T-cell (primary cell): ENCODE data around the gene ZNF423. TPM values are rescaled to one million over a fixed set of nuclear protein-coding genes. Genes with fewer than 3 reads are reported as not detected.

Experiments
- ATAC-seq, 4 experiments: fragments of 200-7000 bp in 3 of 4; fragments of 150-1000 bp in 1 of 4; cut with Tn5 transposase; replicated peaks in 1 of 4; 1 replicate in 3 of 4; 2 replicates in 1 of 4; pipeline ENCODE4 v1.10.0; 2021; ENCODE audit warnings: moderate library complexity in 3 of 4, mild to moderate bottlenecking in 2 of 4, moderate number of reproducible peaks in 1 of 4
- CTCF ChIA-PET, 2 donors: fragments of 300-600 bp; sonication (Branson Sonifier 250); formaldehyde crosslinking; loops; one replicate each; lab custom pipeline; 2022; ENCODE audit warnings: antibody characterized with exemption in 2 of 2; lab: Charles Lee
- POLR2A ChIA-PET, 2 donors: fragments of 300-600 bp; sonication (Branson Sonifier 250); formaldehyde crosslinking; loops; one replicate each; lab custom pipeline; 2022; ENCODE audit warnings: antibody characterized with exemption in 2 of 2; lab: Charles Lee
- DNase-seq, 35 experiments: peaks; one replicate each; pipeline versions ENCODE4 v3.0.0 to v3.0.0-alpha.2; 2013 to 2023
- H3K27ac ChIP-seq: one replicate; pipeline ENCODE4 v1.5.1; 2013; ENCODE audit warnings: low read length
- H3K27me3 ChIP-seq, 2 experiments: replicated peaks in 1 of 2; 1 replicate in 1 of 2; 2 replicates in 1 of 2; pipeline versions ENCODE4 v1.6.1 to v1.7.0; 2013; ENCODE audit warnings: low read length in 1 of 2, mixed read lengths in 1 of 2; ENCODE audit not compliant: control insufficient read depth in 2 of 2, insufficient read depth in 2 of 2; ENCODE audit errors: extremely low read depth in 1 of 2
- H3K36me3 ChIP-seq, 2 donors: 1 replicate in 1 of 2; 2 replicates in 1 of 2; pipeline versions ENCODE4 v1.6.1 to v1.7.0; 2013; ENCODE audit warnings: low read length in 1 of 2; ENCODE audit not compliant: control insufficient read depth in 2 of 2, insufficient read depth in 1 of 2; ENCODE audit errors: extremely low read depth in 1 of 2
- H3K4me1 ChIP-seq, 2 experiments: 1 replicate in 1 of 2; 2 replicates in 1 of 2; pipeline versions ENCODE4 v1.6.1 to v1.7.0; 2013; ENCODE audit warnings: low read length in 2 of 2, mixed read lengths in 1 of 2; ENCODE audit not compliant: insufficient read depth in 2 of 2, control insufficient read depth in 1 of 2; ENCODE audit errors: extremely low read depth in 1 of 2
- H3K4me3 ChIP-seq, 2 donors: 1 replicate in 1 of 2; 2 replicates in 1 of 2; pipeline versions ENCODE4 v1.5.1 to v1.7.0; 2013; ENCODE audit warnings: mild to moderate bottlenecking in 2 of 2, low read length in 1 of 2, moderate library complexity in 1 of 2; ENCODE audit not compliant: control insufficient read depth in 1 of 2; ENCODE audit errors: extremely low read depth in 1 of 2
- H3K9me3 ChIP-seq: 2 replicates; pipeline ENCODE4 v1.7.0; 2013
- H3K27ac Mint-ChIP-seq, 2 donors: one replicate each; pipeline ENCODE4 v1.8.0; 2020 to 2021; ENCODE audit warnings: mild to moderate bottlenecking in 2 of 2, mixed read lengths in 2 of 2
- H3K27me3 Mint-ChIP-seq, 2 donors: one replicate each; pipeline ENCODE4 v1.8.0; 2021 to 2022; ENCODE audit warnings: mixed read lengths in 2 of 2
- H3K36me3 Mint-ChIP-seq: one replicate; pipeline ENCODE4 v1.8.0; 2021; ENCODE audit warnings: mixed read lengths
- H3K4me1 Mint-ChIP-seq, 3 donors: one replicate each; pipeline ENCODE4 v1.8.0; 2020 to 2022; ENCODE audit warnings: mixed read lengths in 3 of 3, mild to moderate bottlenecking in 1 of 3
- H3K4me3 Mint-ChIP-seq, 3 donors: one replicate each; pipeline ENCODE4 v1.8.0; 2020 to 2022; ENCODE audit warnings: mild to moderate bottlenecking in 3 of 3, mixed read lengths in 3 of 3, moderate library complexity in 3 of 3
- H3K9me3 Mint-ChIP-seq, 3 donors: one replicate each; pipeline ENCODE4 v1.8.0; 2020 to 2022; ENCODE audit warnings: mixed read lengths in 3 of 3
- WGBS: methylation state at CpG from one replicate; pipeline ENCODE4 v1.1.5; 2013; ENCODE audit warnings: missing lambda C conversion rate; ENCODE audit not compliant: insufficient coverage; 5-methylcytosine and 5-hydroxymethylcytosine counted together
- total RNA-seq, 35 experiments: library from RNA in 6 of 35; stranded (reverse) in 6 of 35; fragments of 120-200 nt in 1 of 35; gene quantifications; one replicate each; pipeline versions ENCODE4 v1.2.1 to v1.2.4 and lab custom pipeline; 2013 to 2026

The ZNF423 gene
- total RNA-seq, 5 donors from 2014 or later (not counting 1 experiment from before 2014, with no cell fraction given), result 0.07 to 0.12 TPM; not detected in 3

DNA sequence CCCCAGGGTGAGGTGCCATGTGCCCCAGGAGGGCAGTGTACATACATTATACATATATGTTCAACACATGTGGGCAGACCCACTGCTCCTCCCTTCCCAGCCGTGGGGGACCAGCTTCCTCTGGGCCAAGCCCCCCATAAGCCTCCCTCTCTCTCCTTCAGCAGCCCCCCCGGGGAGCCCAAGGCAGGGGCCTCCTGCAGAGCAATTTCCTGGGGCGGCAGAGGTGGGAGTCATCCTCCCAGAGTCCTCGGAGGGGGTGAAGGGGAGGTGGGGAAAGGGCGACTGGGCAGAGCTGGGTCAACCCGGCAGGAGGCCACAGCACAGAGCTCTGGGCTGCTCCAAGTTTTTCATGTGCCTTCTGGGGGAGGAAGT lies 235.1 kb downstream of the ZNF423 start:
- DNase-seq, result no peak

DNA sequence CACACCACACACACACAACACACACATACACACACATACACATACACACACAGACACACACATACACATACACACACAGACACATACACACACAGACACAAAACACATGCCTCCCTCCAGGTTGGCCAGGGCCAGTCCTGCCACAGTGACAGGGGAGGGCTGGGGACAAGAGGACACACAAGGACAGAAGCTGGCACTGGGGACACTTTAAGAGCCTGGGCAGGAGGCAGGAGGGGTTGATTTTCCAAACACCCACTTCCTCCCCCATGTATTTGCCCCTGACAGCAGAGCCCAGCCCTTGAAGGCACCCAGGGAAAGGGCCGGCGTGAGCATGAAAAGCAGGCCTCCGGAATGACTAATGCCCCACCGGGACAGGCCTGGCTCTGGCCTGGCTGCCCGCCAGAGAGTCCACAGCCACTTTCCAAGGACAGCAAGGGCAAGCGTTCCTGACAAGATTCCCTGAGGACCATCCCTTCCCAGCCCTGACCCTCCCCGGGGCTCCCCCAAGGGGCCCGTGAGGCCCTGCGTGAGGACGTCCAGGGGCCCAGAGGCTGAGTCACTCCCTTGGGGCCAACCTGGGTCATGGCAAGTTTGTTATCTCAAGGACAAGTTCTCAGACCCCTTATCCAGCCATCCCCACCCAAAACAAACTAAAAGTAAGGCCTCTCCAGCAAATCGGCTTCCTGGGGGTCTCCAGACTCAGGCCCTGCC lies 235.6 kb downstream of the ZNF423 start:
- Mint-ChIP-seq H3K27ac (no peak overlapping the region), H3K9me3 (no peaks in the 10 kb centered on the region), H3K27me3 (no peaks in the 10 kb centered on the region), H3K4me3 (no peak overlapping the region), H3K4me1 (no peaks in the 10 kb centered on the region), H3K36me3 (no peaks in the 10 kb centered on the region)
- Histone ChIP-seq H3K4me3 (no peak overlapping the region), H3K36me3 (no peaks in the 10 kb centered on the region), H3K9me3 (no peaks in the 10 kb centered on the region), H3K27ac (no peak overlapping the region), H3K27me3 (peaks cover 0 to 8% of the 10 kb centered on the region in 2 experiments), H3K4me1 (no peaks in the 10 kb centered on the region)
- POLR2A ChIA-PET, result no interaction called here
- CTCF ChIA-PET, result no interaction called here
- ATAC-seq (no peak), DNase-seq (no peak)
- 84% methylated on average over 11 of the region's 11 CpGs for WGBS

More for the DNA sequence above, 235.1 kb downstream of the ZNF423 start:
- no peaks in the 10 kb centered on the region for H3K9me3 ChIP-seq
- H3K4me1 ChIP-seq, result no peaks in the 10 kb centered on the region
- no peaks in the 10 kb centered on the region for H3K36me3 ChIP-seq
- no peak overlapping the region for H3K4me3 ChIP-seq
- Mint-ChIP-seq H3K4me1 (no peaks in the 10 kb centered on the region), H3K9me3 (no peaks in the 10 kb centered on the region), H3K27ac (no peak overlapping the region), H3K36me3 (no peaks in the 10 kb centered on the region), H3K4me3 (no peak overlapping the region), H3K27me3 (no peaks in the 10 kb centered on the region)
- 81% methylated on average over 4 of the region's 6 CpGs for WGBS
- no peak for ATAC-seq
- H3K27ac ChIP-seq, result no peak overlapping the region
- ChIA-PET CTCF (no interaction called here), POLR2A (no interaction called here)
- H3K27me3 ChIP-seq, result peaks cover 0 to 5% of the 10 kb centered on the region in 2 experiments

DNA sequence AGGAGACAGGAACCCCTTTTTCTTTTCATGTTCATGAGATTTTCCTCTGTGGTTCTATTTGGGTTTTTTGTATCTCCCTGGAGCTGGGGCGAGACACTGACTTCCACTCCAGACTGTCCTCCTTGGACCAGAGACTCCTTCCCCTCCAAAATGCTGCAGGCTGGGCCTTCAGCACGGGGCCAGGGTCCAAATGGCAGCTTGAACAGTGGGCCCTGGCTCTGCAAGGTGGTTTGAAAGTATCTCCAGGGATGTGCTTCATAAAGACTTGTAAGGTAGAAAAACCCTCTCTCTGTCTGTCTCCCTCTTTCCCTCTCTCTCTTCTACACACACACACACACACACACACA lies 236.1 kb downstream of the ZNF423 start:
- Mint-ChIP-seq H3K36me3 (no peaks in the 10 kb centered on the region), H3K4me3 (no peak overlapping the region), H3K27ac (no peak overlapping the region), H3K27me3 (peaks cover 0 to 2% of the 10 kb centered on the region in 2 donors), H3K4me1 (no peaks in the 10 kb centered on the region), H3K9me3 (no peaks in the 10 kb centered on the region)
- ChIA-PET CTCF (no interaction called here), POLR2A (no interaction called here)
- H3K4me3 ChIP-seq, result no peak overlapping the region
- H3K27ac ChIP-seq, result no peak overlapping the region
- DNase-seq (no peak), ATAC-seq (no peak)
- H3K27me3 ChIP-seq, result peaks cover 0 to 9% of the 10 kb centered on the region in 2 experiments
- no peaks in the 10 kb centered on the region for H3K36me3 ChIP-seq
- H3K4me1 ChIP-seq, result no peaks in the 10 kb centered on the region
- no peaks in the 10 kb centered on the region for H3K9me3 ChIP-seq
- no CpG with 5 or more reads among the region's 2 CpGs for WGBS

DNA sequence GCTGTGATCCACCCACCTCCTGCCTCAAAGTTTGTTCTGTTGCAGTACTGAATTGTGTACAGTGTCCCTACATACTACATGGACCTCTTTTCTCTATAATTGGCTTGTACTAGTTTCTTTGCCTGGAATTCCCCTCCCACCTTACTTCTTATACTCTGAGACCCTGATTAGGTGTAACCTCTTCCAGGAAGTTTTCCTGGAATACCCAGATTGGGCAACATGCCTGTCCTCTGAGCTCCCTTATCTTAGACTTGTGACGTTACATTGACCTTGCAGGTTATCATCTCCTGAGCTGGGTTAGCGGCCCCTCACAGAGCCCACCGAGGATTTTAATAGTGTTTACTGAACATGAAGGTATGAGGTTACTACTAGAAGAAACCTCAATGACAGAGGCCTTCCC lies 237.0 kb downstream of the ZNF423 start:
- H3K27ac ChIP-seq, result no peak overlapping the region
- H3K4me3 ChIP-seq, result no peak overlapping the region
- Mint-ChIP-seq H3K36me3 (no peaks in the 10 kb centered on the region), H3K9me3 (no peaks in the 10 kb centered on the region), H3K27ac (no peak overlapping the region), H3K27me3 (peaks cover 0 to 2% of the 10 kb centered on the region in 2 donors), H3K4me3 (no peak overlapping the region), H3K4me1 (no peaks in the 10 kb centered on the region)
- H3K4me1 ChIP-seq, result no peaks in the 10 kb centered on the region
- no peaks in the 10 kb centered on the region for H3K36me3 ChIP-seq
- ChIA-PET CTCF (no interaction called here), POLR2A (no interaction called here)
- H3K27me3 ChIP-seq, result peaks cover 0 to 9% of the 10 kb centered on the region in 2 experiments
- WGBS, result no CpG with 5 or more reads among the region's 3 CpGs
- DNase-seq, result no peak
- ATAC-seq, result no peak
- no peaks in the 10 kb centered on the region for H3K9me3 ChIP-seq

DNA sequence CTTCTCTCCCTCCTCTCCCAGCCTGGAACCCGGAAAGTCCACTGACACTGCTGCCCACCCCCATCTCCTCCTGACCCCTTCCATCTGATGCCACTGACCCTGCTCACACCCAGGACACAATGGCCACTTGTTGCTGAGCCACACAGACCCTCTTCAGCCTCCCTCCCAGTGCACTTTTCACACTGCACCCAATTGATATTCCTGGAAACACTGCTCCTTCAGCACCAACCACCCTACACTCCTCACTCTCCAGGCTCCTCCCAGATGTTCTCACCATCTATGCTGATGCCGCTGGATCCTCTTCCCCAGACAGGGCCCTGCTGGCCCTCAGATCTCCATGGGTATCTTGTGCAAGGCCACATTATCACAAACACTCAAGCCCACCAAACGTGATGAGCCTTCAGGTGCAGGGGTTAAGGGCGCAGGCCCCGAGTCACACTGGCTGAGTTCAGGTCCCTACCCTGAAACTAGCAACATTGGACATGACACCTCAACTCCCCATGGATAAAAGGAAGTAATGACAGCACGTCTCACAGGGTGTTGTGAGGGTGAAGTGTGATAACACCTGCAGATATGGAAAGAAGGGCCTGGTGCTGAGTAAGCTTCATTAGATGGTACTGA lies 238.1 kb downstream of the ZNF423 start:
- ChIA-PET CTCF (no interaction called here), POLR2A (no interaction called here)
- Mint-ChIP-seq H3K9me3 (no peaks in the 10 kb centered on the region), H3K36me3 (no peaks in the 10 kb centered on the region), H3K4me3 (no peak overlapping the region), H3K27me3 (peaks cover 0 to 2% of the 10 kb centered on the region in 2 donors), H3K27ac (no peak overlapping the region), H3K4me1 (no peaks in the 10 kb centered on the region)
- H3K27me3 ChIP-seq, result peaks cover 0 to 9% of the 10 kb centered on the region in 2 experiments
- no peaks in the 10 kb centered on the region for H3K4me1 ChIP-seq
- no peak overlapping the region for H3K4me3 ChIP-seq
- DNase-seq, result no peak
- no peak overlapping the region for H3K27ac ChIP-seq
- ATAC-seq, result no peak
- 87% methylated on average over 3 of the region's 6 CpGs for WGBS
- H3K9me3 ChIP-seq, result no peaks in the 10 kb centered on the region
- H3K36me3 ChIP-seq, result no peaks in the 10 kb centered on the region

DNA sequence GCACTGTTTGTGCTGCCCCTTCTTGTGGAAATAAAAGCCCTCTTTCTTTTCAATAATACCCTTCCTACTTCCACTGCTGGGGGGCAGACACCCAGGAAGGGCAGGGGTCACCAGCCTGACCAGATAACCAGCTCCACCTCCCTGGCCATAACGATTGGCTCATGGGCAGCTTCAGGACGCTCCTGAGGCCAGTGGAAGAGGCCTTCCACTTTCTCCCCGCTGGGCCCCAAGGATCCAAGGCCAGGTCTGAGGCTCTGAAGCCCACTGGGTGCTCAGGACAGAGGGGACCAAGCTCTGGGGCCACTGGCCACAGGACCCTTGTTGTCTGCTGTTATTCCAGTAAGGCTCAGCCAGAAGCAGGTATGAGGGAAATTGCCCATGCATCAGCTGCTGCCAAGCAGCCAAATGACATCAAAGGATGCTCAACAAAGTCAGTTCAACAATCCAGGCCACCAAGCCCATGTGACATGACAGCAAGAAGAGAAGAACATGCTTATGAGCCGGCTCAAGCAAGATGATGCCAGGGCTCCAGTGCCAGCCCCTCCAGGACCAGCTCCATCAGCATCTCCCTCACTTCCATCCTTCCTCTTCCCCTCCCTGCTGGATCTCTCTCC lies 238.8 kb downstream of the ZNF423 start:
- WGBS, result 73% methylated on average over 4 of the region's 4 CpGs
- Histone ChIP-seq H3K27ac (no peak overlapping the region), H3K36me3 (no peaks in the 10 kb centered on the region), H3K9me3 (no peaks in the 10 kb centered on the region), H3K27me3 (peaks cover 0 to 9% of the 10 kb centered on the region in 2 experiments), H3K4me3 (no peak overlapping the region), H3K4me1 (no peaks in the 10 kb centered on the region)
- Mint-ChIP-seq H3K27me3 (peaks cover 0 to 2% of the 10 kb centered on the region in 2 donors), H3K4me1 (no peaks in the 10 kb centered on the region), H3K27ac (no peak overlapping the region), H3K36me3 (no peaks in the 10 kb centered on the region), H3K9me3 (no peaks in the 10 kb centered on the region), H3K4me3 (no peak overlapping the region)
- DNase-seq (no peak), ATAC-seq (no peak)
- ChIA-PET CTCF (no interaction called here), POLR2A (no interaction called here)
